Endothelial cell of umbilical vein (primary cell): Measurements from ENCODE around the gene TMPRSS15. TPM values are rescaled to one million over a fixed set of nuclear protein-coding genes. Genes with fewer than 3 reads are reported as not detected.

Source experiments
- BruUV-seq: library from RNA; stranded (reverse); fragments of 400-500 nt; replicated peaks from 2 replicates; lab custom pipeline; 2021; lab: Mats Ljungman, UMichigan
- CTCF ChIA-PET: fragments of 300-600, 350-600 bp; sonication (Branson Sonifier 250); formaldehyde crosslinking; loops from one replicate; lab custom pipeline; 2021; ENCODE audit warnings: antibody characterized with exemption, inconsistent platforms; lab: Charles Lee
- POLR2A ChIA-PET: fragments of 300-600, 350-600 bp; sonication (Branson Sonifier 250); formaldehyde crosslinking; loops from one replicate; lab custom pipeline; 2021; ENCODE audit warnings: antibody characterized with exemption, inconsistent platforms; lab: Charles Lee
- DNase-seq: peaks from one replicate; pipeline ENCODE4 v3.0.0-alpha.2; 2011; ENCODE audit warnings: low read depth, low spot score
- FAIRE-seq: peaks from 2 replicates; lab custom pipeline; 2011; peaks lifted over from hg19 to GRCh38; lab: Jason Lieb, UNC
- H2AFZ ChIP-seq: 2 replicates; pipeline ENCODE4 v1.6.0; 2012; ENCODE audit warnings: low read depth, low read length, control low read depth, inconsistent platforms
- H3K27ac ChIP-seq: 2 replicates; pipeline ENCODE4 v1.5.1; 2011; ENCODE audit warnings: low read depth, mild to moderate bottlenecking, control low read depth, low read length, moderate library complexity; ENCODE audit not compliant: insufficient read depth
- H3K27me3 ChIP-seq, 2 experiments: 2 replicates each; pipeline versions ENCODE4 v1.6.0 to v1.6.1; 2011; ENCODE audit warnings: low read length in 2 of 2, mixed read lengths in 1 of 2; ENCODE audit not compliant: control insufficient read depth in 2 of 2, insufficient read depth in 2 of 2
- H3K36me3 ChIP-seq, 2 experiments: 2 replicates in 1 of 2; 3 replicates in 1 of 2; pipeline ENCODE4 v1.5.1; 2011; ENCODE audit warnings: low read length in 2 of 2, mild to moderate bottlenecking in 1 of 2, moderate library complexity in 1 of 2; ENCODE audit not compliant: control insufficient read depth in 2 of 2, insufficient read depth in 2 of 2; ENCODE audit errors: extremely low read depth in 1 of 2
- H3K4me1 ChIP-seq: 3 replicates; pipeline ENCODE4 v1.5.1; 2011; ENCODE audit warnings: mild to moderate bottlenecking, low read length; ENCODE audit not compliant: control insufficient read depth, insufficient read depth; ENCODE audit errors: extremely low read depth
- H3K4me2 ChIP-seq: 2 replicates; pipeline ENCODE4 v1.6.1; 2011; ENCODE audit warnings: low read length, control low read depth, mixed read lengths; ENCODE audit not compliant: insufficient read depth
- H3K4me3 ChIP-seq, 3 experiments: fragments of 200-600 bp in 1 of 3; sonication (generic), shearing (Covaris generic) in 1 of 3; replicated peaks in 1 of 3; 2 replicates each; pipeline ENCODE4 v1.5.1; 2011 to 2016; ENCODE audit warnings: control low read depth in 3 of 3, low read length in 3 of 3, mild to moderate bottlenecking in 2 of 3, inconsistent platforms in 1 of 3, low read depth in 1 of 3, moderate library complexity in 1 of 3; ENCODE audit not compliant: insufficient read depth in 1 of 3
- H3K79me2 ChIP-seq: 2 replicates; pipeline ENCODE4 v1.6.0; 2012; ENCODE audit warnings: low read length, inconsistent platforms; ENCODE audit not compliant: control insufficient read depth, insufficient read depth
- H3K9ac ChIP-seq: replicated peaks from 2 replicates; pipeline ENCODE3; 2011; ENCODE audit warnings: low read length, control low read depth; ENCODE audit not compliant: insufficient read depth; ENCODE audit errors: extremely low read depth
- H3K9me1 ChIP-seq: replicated peaks from 3 replicates; pipeline ENCODE4 v1.6.0; 2011; ENCODE audit warnings: mild to moderate bottlenecking, low read length; ENCODE audit not compliant: control insufficient read depth, insufficient read depth; ENCODE audit errors: extremely low read depth
- H3K9me3 ChIP-seq: replicated peaks from 2 replicates; pipeline ENCODE4 v1.5.1; 2012; ENCODE audit warnings: low read length, inconsistent platforms; ENCODE audit not compliant: control insufficient read depth, insufficient read depth
- H4K20me1 ChIP-seq: replicated peaks from 2 replicates; pipeline ENCODE3; 2011; ENCODE audit warnings: mild to moderate bottlenecking, low read length; ENCODE audit not compliant: control insufficient read depth, insufficient read depth; ENCODE audit errors: extremely low read depth
- EZH2 ChIP-seq: IDR thresholded peaks from 2 replicates; pipeline ENCODE4 v1.6.1; 2012; ENCODE audit warnings: borderline replicate concordance, low read depth, mild to moderate bottlenecking, moderate library complexity, low read length, inconsistent platforms; ENCODE audit not compliant: severe bottlenecking
- FOS ChIP-seq: IDR thresholded peaks from 2 replicates; pipeline ENCODE4 v1.6.1; 2011; ENCODE audit warnings: mild to moderate bottlenecking, low read length, moderate library complexity, borderline replicate concordance; ENCODE audit not compliant: insufficient read depth
- GATA2 ChIP-seq: IDR thresholded peaks from 2 replicates; pipeline ENCODE4 v1.7.0; 2011; ENCODE audit warnings: low read depth, mild to moderate bottlenecking, moderate library complexity, mixed read lengths, low read length; ENCODE audit not compliant: insufficient read length, insufficient read depth
- JUN ChIP-seq: IDR thresholded peaks from 2 replicates; pipeline ENCODE4 v1.6.1; 2011; ENCODE audit warnings: borderline replicate concordance, low read depth; ENCODE audit not compliant: insufficient read length, insufficient read depth
- MYC ChIP-seq: IDR thresholded peaks from one replicate; pipeline ENCODE4 v1.6.1; 2011; ENCODE audit warnings: mild to moderate bottlenecking, low read depth, low read length
- POLR2A ChIP-seq: IDR thresholded peaks from 2 replicates; pipeline ENCODE4 v1.6.1; 2012; ENCODE audit warnings: low read depth, mild to moderate bottlenecking, control low read depth, low read length
- POLR2AphosphoS5 ChIP-seq: IDR thresholded peaks from 2 replicates; pipeline ENCODE4 v1.6.1; 2012; ENCODE audit warnings: low read depth, mild to moderate bottlenecking, control low read depth, low read length, moderate library complexity; ENCODE audit not compliant: insufficient read depth
- dilution Hi-C: fragments of 300-500 bp; cut with MboI; formaldehyde crosslinking; loops from one replicate; pipeline ENCODE4 v1.15.0; 2019; ENCODE audit warnings: low sequenced_read_pairs; ENCODE audit not compliant: extremely low pct_ligation_motif_present
- intact Hi-C: fragments of 100-400 bp; cut with micrococcal nuclease; formaldehyde crosslinking; loops from one replicate; pipeline ENCODE4 v1.10.0; 2022
- polyA plus RNA-seq, 4 experiments: library from polyadenylated mRNA; depleted of rRNA in 3 of 4; stranded (reverse) in 3 of 4; unstranded in 1 of 4; fragments of >200 nt; gene quantifications; 2 replicates each; pipeline versions ENCODE4 v1.2.1 to v1.2.3, GENCODE V29; 2011 to 2012; ENCODE audit warnings: missing spikeins in 1 of 4
- total RNA-seq: library from RNA; stranded (reverse); gene quantifications from 2 replicates; pipeline ENCODE4 v1.2.3, GENCODE V29; 2021
- TF ChIP-seq, protein P1 (sequence below): IDR thresholded peaks from 2 replicates; pipeline ENCODE4 v1.6.1; 2011; ENCODE audit not compliant: insufficient read depth, insufficient read length
- TF ChIP-seq, protein P2 (sequence below), 2 donors: IDR thresholded peaks; 1 replicate in 1 of 2; 2 replicates in 1 of 2; pipeline ENCODE4 v1.5.1; 2011; ENCODE audit warnings: low read length in 2 of 2, mild to moderate bottlenecking in 2 of 2, moderate library complexity in 2 of 2, control low read depth in 1 of 2, inconsistent platforms in 1 of 2, low read depth in 1 of 2; ENCODE audit not compliant: insufficient read depth in 1 of 2; ENCODE audit errors: extremely low read depth in 1 of 2

The TMPRSS15 gene
- total and polyA plus RNA-seq, 2 donors (not counting 3 experiments of a cell fraction or from before 2014, with no cell fraction given): not detected

DNA sequence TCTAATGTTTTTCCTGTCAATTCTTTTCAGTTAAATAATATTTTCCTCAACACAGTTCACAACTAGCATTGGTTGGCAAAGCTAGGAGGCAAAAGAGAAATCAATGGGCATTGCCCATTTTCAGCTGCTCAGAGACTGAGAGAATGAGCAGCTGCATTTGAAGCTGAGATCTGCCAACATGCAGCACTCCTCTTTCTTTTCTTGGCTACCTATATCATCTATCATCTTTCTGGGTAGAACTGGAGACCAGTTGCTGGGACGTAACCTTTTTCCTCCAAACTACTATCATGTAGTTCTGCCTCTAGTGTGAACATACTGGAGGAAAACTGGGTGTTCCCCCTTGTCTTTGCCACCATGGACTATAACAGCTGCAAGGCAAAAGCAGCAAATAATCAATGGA, 136.1 kb downstream of the TMPRSS15 start:
- no peak overlapping the region for H3K9ac ChIP-seq
- intact Hi-C loops (loop anchor here (5.0 kb wide), 1 partner anchor 340 kb away; no protein-coding TSS in a partner anchor), dilution Hi-C loops (no loop called here)
- H3K79me2 ChIP-seq: no peaks in the 10 kb centered on the region
- POLR2A ChIA-PET: no interaction called here
- no peak overlapping the region for H3K4me2 ChIP-seq
- FAIRE-seq: no peak
- H3K4me3 ChIP-seq: no peak overlapping the region
- BruUV-seq: no TSS peak
- no peaks in the 10 kb centered on the region for H3K9me1 ChIP-seq
- no peaks in the 10 kb centered on the region for H3K36me3 ChIP-seq
- H3K27ac ChIP-seq: no peak overlapping the region
- H2AFZ ChIP-seq: no peak overlapping the region
- no peaks in the 10 kb centered on the region for H4K20me1 ChIP-seq
- CTCF ChIA-PET: interaction anchor here (0.9 to 2.9 kb wide), 2 partner anchors 18 to 226 kb away, joined by 3 to 129 read pairs; no protein-coding TSS in a partner anchor
- no peaks in the 10 kb centered on the region for H3K9me3 ChIP-seq
- H3K27me3 ChIP-seq: no peaks in the 10 kb centered on the region
- DNase-seq: no peak
- TF ChIP-seq JUN (no peak), POLR2A (no peak), POLR2AphosphoS5 (no peak)
- no peaks in the 10 kb centered on the region for H3K4me1 ChIP-seq

DNA sequence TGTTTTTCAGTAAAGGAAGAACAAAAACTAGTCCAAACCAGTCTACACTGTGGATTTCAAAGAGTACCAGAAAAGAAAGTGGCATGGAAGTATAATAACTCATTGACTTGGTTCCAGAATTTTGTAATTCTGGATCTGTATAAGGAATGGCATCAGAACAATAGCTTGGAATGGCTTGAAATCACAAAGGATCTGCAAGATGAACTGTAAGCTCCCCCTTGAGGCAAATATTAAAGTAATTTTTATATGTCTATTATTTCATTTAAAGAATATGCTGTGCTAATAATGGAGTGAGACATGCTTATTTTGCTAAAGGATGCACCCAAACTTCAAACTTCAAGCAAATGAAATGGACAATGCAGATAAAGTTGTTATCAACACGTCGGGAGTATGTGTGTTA, 137.6 kb downstream of the TMPRSS15 start:
- BruUV-seq: no TSS peak
- Histone ChIP-seq H4K20me1 (no peaks in the 10 kb centered on the region), H3K9me1 (no peaks in the 10 kb centered on the region), H3K4me3 (no peak overlapping the region), H3K9ac (no peak overlapping the region), H2AFZ (no peak overlapping the region), H3K9me3 (no peaks in the 10 kb centered on the region), H3K36me3 (no peaks in the 10 kb centered on the region), H3K4me2 (no peak overlapping the region), H3K27me3 (no peaks in the 10 kb centered on the region), H3K4me1 (no peaks in the 10 kb centered on the region), H3K79me2 (no peaks in the 10 kb centered on the region), H3K27ac (no peak overlapping the region)
- dilution Hi-C loops: no loop called here
- no peak for DNase-seq
- TF ChIP-seq, protein P1, sequence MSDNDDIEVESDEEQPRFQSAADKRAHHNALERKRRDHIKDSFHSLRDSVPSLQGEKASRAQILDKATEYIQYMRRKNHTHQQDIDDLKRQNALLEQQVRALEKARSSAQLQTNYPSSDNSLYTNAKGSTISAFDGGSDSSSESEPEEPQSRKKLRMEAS: no peak
- TF ChIP-seq MYC (no peak), EZH2 (no peak), POLR2AphosphoS5 (no peak), FOS (no peak), JUN (no peak), GATA2 (no peak), POLR2A (no peak)
- TF ChIP-seq, protein P2, sequence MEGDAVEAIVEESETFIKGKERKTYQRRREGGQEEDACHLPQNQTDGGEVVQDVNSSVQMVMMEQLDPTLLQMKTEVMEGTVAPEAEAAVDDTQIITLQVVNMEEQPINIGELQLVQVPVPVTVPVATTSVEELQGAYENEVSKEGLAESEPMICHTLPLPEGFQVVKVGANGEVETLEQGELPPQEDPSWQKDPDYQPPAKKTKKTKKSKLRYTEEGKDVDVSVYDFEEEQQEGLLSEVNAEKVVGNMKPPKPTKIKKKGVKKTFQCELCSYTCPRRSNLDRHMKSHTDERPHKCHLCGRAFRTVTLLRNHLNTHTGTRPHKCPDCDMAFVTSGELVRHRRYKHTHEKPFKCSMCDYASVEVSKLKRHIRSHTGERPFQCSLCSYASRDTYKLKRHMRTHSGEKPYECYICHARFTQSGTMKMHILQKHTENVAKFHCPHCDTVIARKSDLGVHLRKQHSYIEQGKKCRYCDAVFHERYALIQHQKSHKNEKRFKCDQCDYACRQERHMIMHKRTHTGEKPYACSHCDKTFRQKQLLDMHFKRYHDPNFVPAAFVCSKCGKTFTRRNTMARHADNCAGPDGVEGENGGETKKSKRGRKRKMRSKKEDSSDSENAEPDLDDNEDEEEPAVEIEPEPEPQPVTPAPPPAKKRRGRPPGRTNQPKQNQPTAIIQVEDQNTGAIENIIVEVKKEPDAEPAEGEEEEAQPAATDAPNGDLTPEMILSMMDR (IDR thresholded peaks at IDR 0.05; ENCODE audit: extremely low read depth in 1 of 2, insufficient read depth in 1 of 2, low read depth in 1 of 2, low read length in 2 of 2): no peak
- intact Hi-C loops: loop anchor here (1.0 to 5.0 kb wide), 2 partner anchors 225 to 339 kb away; no protein-coding TSS in a partner anchor
- FAIRE-seq: no peak
- CTCF ChIA-PET: interaction anchor here (0.6 to 2.9 kb wide), 5 partner anchors 14 to 342 kb away, joined by 3 to 129 read pairs (median 4); no protein-coding TSS in a partner anchor
- POLR2A ChIA-PET: no interaction called here
